Mammary epithelial cell (primary cell): ENCODE data around the gene NUP210L.

Experiments
- CTCF ChIP-seq, 2 donors: IDR thresholded peaks in 1 of 2; conservative IDR thresholded peaks in 1 of 2; 2 replicates each; pipeline ENCODE4 v1.5.1; 2011 to 2012; ENCODE audit warnings: inconsistent platforms in 2 of 2, low read length in 2 of 2, mild to moderate bottlenecking in 2 of 2, control low read depth in 1 of 2, low read depth in 1 of 2; ENCODE audit not compliant: insufficient read depth in 1 of 2; ENCODE audit errors: extremely low read depth in 1 of 2
- EZH2 ChIP-seq: IDR thresholded peaks from 2 replicates; pipeline ENCODE4 v1.6.1; 2012; ENCODE audit warnings: low read length, inconsistent platforms, borderline replicate concordance

GRCh38 chr1:153958111-153958960 is 196.5 kb downstream of the NUP210L start, which contains the start of gene CRTC2:
- TF ChIP-seq CTCF (conservative IDR thresholded peaks at IDR 0.05 in 1 of 2, IDR thresholded peaks at IDR 0.05 in 1 of 2; ENCODE audit: extremely low read depth in 1 of 2, insufficient read depth in 1 of 2, low read depth in 1 of 2, low read length in 2 of 2) (no peak), EZH2 (no peak)
